Measurements from ENCODE around the gene NPSR1. TPM values are rescaled to one million over a fixed set of nuclear protein-coding genes. Genes with fewer than 3 reads are reported as not detected.
"Not testable (repeated sequence)": the region's sequence is repeated elsewhere in the genome, so short reads cannot be mapped to it uniquely, and the experiment has no call there.

The NPSR1 gene
- polyA plus RNA-seq, 1 experiment: not detected

GRCh38 chr7:34848670-34849069 lies 190.7 kb downstream of the NPSR1 start:
- TF ChIP-seq CTCF (IDR thresholded peaks at IDR 0.05; ENCODE audit: low read depth, low read length): no peak
- ChIA-PET CTCF (no interaction called here), POLR2A (no interaction called here)
- H3K27me3 ChIP-seq (ENCODE audit: control insufficient read depth, insufficient read depth, low read length): no peaks in the 10 kb centered on the region
- no peaks in the 10 kb centered on the region for H3K9me3 ChIP-seq (ENCODE audit: control insufficient read depth, insufficient read depth, low read length)
- H3K4me3 ChIP-seq (ENCODE audit: low read depth, low read length): no peak overlapping the region
- H3K27ac ChIP-seq (ENCODE audit: low read depth, low read length): no peak overlapping the region
- no peak for DNase-seq (ENCODE audit: low read depth, low spot score)

GRCh38 chr7:34849163-34849960 lies 191.3 kb downstream of the NPSR1 start:
- ChIA-PET CTCF (no interaction called here), POLR2A (no interaction called here)
- no peak for DNase-seq (ENCODE audit: low read depth, low spot score)
- Histone ChIP-seq H3K9me3 (ENCODE audit: control insufficient read depth, insufficient read depth, low read length) (no peaks in the 10 kb centered on the region), H3K27me3 (ENCODE audit: control insufficient read depth, insufficient read depth, low read length) (no peaks in the 10 kb centered on the region), H3K4me3 (ENCODE audit: low read depth, low read length) (no peak overlapping the region), H3K27ac (ENCODE audit: low read depth, low read length) (no peak overlapping the region)
- TF ChIP-seq CTCF (IDR thresholded peaks at IDR 0.05; ENCODE audit: low read depth, low read length): no peak

- Histone ChIP-seq H3K9me3 (ENCODE audit: control insufficient read depth, insufficient read depth, low read length) (no peaks in the 10 kb centered on the region), H3K4me3 (ENCODE audit: low read depth, low read length) (no peak overlapping the region), H3K27me3 (ENCODE audit: control insufficient read depth, insufficient read depth, low read length) (no peaks in the 10 kb centered on the region), H3K27ac (ENCODE audit: low read depth, low read length) (no peak overlapping the region)
- ChIA-PET CTCF (no interaction called here), POLR2A (no interaction called here)
- TF ChIP-seq CTCF (IDR thresholded peaks at IDR 0.05; ENCODE audit: low read depth, low read length): no peak
- no peak for DNase-seq (ENCODE audit: low read depth, low spot score)
Measured at GRCh38 chr7:34849986-34850385, 192.0 kb downstream of the NPSR1 start.

- ChIA-PET POLR2A (no interaction called here), CTCF (interaction anchor here (0.7 to 0.9 kb wide), 2 partner anchors 27 to 145 kb away, joined by 3 read pairs; no protein-coding TSS in a partner anchor)
- DNase-seq (ENCODE audit: low read depth, low spot score): no peak
- Histone ChIP-seq H3K27me3 (ENCODE audit: control insufficient read depth, insufficient read depth, low read length) (no peaks in the 10 kb centered on the region), H3K9me3 (ENCODE audit: control insufficient read depth, insufficient read depth, low read length) (no peaks in the 10 kb centered on the region), H3K4me3 (ENCODE audit: low read depth, low read length) (no peak overlapping the region), H3K27ac (ENCODE audit: low read depth, low read length) (no peak overlapping the region)
- no peak for TF ChIP-seq CTCF (IDR thresholded peaks at IDR 0.05; ENCODE audit: low read depth, low read length)
Measured at GRCh38 chr7:34850681-34851080, 192.7 kb downstream of the NPSR1 start.

GRCh38 chr7:34851431-34851830 lies 193.4 kb downstream of the NPSR1 start:
- Histone ChIP-seq H3K27ac (ENCODE audit: low read depth, low read length) (no peak overlapping the region), H3K4me3 (ENCODE audit: low read depth, low read length) (no peak overlapping the region), H3K9me3 (ENCODE audit: control insufficient read depth, insufficient read depth, low read length) (no peaks in the 10 kb centered on the region), H3K27me3 (ENCODE audit: control insufficient read depth, insufficient read depth, low read length) (no peaks in the 10 kb centered on the region)
- ChIA-PET POLR2A (no interaction called here), CTCF (interaction anchor here (0.7 to 0.9 kb wide), 2 partner anchors 28 to 144 kb away, joined by 3 read pairs; no protein-coding TSS in a partner anchor)
- TF ChIP-seq CTCF (IDR thresholded peaks at IDR 0.05; ENCODE audit: low read depth, low read length): no peak
- DNase-seq (ENCODE audit: low read depth, low spot score): no peak

- H3K27ac ChIP-seq (ENCODE audit: low read depth, low read length); POLR2A ChIA-PET; DNase-seq (ENCODE audit: low read depth, low spot score); H3K4me3 ChIP-seq (ENCODE audit: low read depth, low read length); H3K9me3 ChIP-seq (ENCODE audit: control insufficient read depth, insufficient read depth, low read length); CTCF ChIA-PET; H3K27me3 ChIP-seq (ENCODE audit: control insufficient read depth, insufficient read depth, low read length): not testable (repeated sequence)
Measured at GRCh38 chr7:34858444-34858843, 200.4 kb downstream of the NPSR1 start.

- CTCF ChIA-PET: interaction anchor here (0.6 kb wide), 1 partner anchor 326 kb away, joined by 3 read pairs; no protein-coding TSS in a partner anchor
- DNase-seq (ENCODE audit: low read depth, low spot score); H3K4me3 ChIP-seq (ENCODE audit: low read depth, low read length); POLR2A ChIA-PET; H3K27me3 ChIP-seq (ENCODE audit: control insufficient read depth, insufficient read depth, low read length); H3K9me3 ChIP-seq (ENCODE audit: control insufficient read depth, insufficient read depth, low read length); H3K27ac ChIP-seq (ENCODE audit: low read depth, low read length): not testable (repeated sequence)
Measured at GRCh38 chr7:34859281-34859680, 201.3 kb downstream of the NPSR1 start.

- H3K27ac ChIP-seq (ENCODE audit: low read depth, low read length); H3K27me3 ChIP-seq (ENCODE audit: control insufficient read depth, insufficient read depth, low read length); CTCF ChIA-PET; DNase-seq (ENCODE audit: low read depth, low spot score); H3K9me3 ChIP-seq (ENCODE audit: control insufficient read depth, insufficient read depth, low read length); POLR2A ChIA-PET; H3K4me3 ChIP-seq (ENCODE audit: low read depth, low read length): not testable (repeated sequence)
Measured at GRCh38 chr7:34866222-34866621, 208.2 kb downstream of the NPSR1 start.
